CD8-positive, alpha-beta memory T cell (primary cell): Measurements from ENCODE around the gene ATF2. TPM values are rescaled to one million over a fixed set of nuclear protein-coding genes. Genes with fewer than 3 reads are reported as not detected.

Experiments
- CTCF ChIA-PET: fragments of 350-600 bp; sonication (Branson Sonifier 250); formaldehyde crosslinking; loops from one replicate; lab custom pipeline; 2021; ENCODE audit warnings: antibody characterized with exemption; lab: Charles Lee
- POLR2A ChIA-PET: fragments of 350-600 bp; sonication (Branson Sonifier 250); formaldehyde crosslinking; loops from one replicate; lab custom pipeline; 2021; ENCODE audit warnings: antibody characterized with exemption; lab: Charles Lee
- DNase-seq, 5 donors: peaks; one replicate each; pipeline versions ENCODE4 v3.0.0 to v3.0.0-alpha.2; 2020 to 2022; ENCODE audit warnings: mixed read lengths in 1 of 5
- H3K27ac ChIP-seq: one replicate; pipeline ENCODE4 v1.7.0; 2013; ENCODE audit warnings: low read depth, mild to moderate bottlenecking, low read length, moderate library complexity
- H3K27me3 ChIP-seq: 2 replicates; pipeline ENCODE4 v1.7.0; 2013; ENCODE audit warnings: low read length, mild to moderate bottlenecking; ENCODE audit not compliant: insufficient read depth, poor library complexity, severe bottlenecking
- H3K36me3 ChIP-seq: 2 replicates; pipeline ENCODE4 v1.7.0; 2013; ENCODE audit warnings: mild to moderate bottlenecking, low read length, moderate library complexity; ENCODE audit not compliant: insufficient read depth
- H3K4me1 ChIP-seq: 2 replicates; pipeline ENCODE4 v1.7.0; 2013; ENCODE audit warnings: mild to moderate bottlenecking, low read length, moderate library complexity; ENCODE audit not compliant: insufficient read depth
- H3K4me3 ChIP-seq: 2 replicates; pipeline ENCODE4 v1.7.0; 2013; ENCODE audit warnings: mild to moderate bottlenecking, low read length
- H3K9me3 ChIP-seq: 2 replicates; pipeline ENCODE4 v1.7.0; 2013; ENCODE audit warnings: mild to moderate bottlenecking, low read length
- H3K27ac Mint-ChIP-seq, 8 donors: one replicate each; pipeline ENCODE4 v1.8.0; 2020 to 2021; ENCODE audit warnings: mixed read lengths in 8 of 8, mild to moderate bottlenecking in 6 of 8, inconsistent platforms in 3 of 8, moderate library complexity in 3 of 8
- H3K27me3 Mint-ChIP-seq, 2 donors: one replicate each; pipeline ENCODE4 v1.8.0; 2020 to 2021; ENCODE audit warnings: mixed read lengths in 2 of 2, mild to moderate bottlenecking in 1 of 2, moderate library complexity in 1 of 2
- H3K36me3 Mint-ChIP-seq, 3 donors: one replicate each; pipeline ENCODE4 v1.8.0; 2020 to 2021; ENCODE audit warnings: mixed read lengths in 3 of 3, inconsistent platforms in 1 of 3, mild to moderate bottlenecking in 1 of 3
- H3K4me1 Mint-ChIP-seq, 3 donors: one replicate each; pipeline ENCODE4 v1.8.0; 2020 to 2021; ENCODE audit warnings: mixed read lengths in 3 of 3, inconsistent platforms in 1 of 3, mild to moderate bottlenecking in 1 of 3
- H3K4me3 Mint-ChIP-seq, 7 donors: one replicate each; pipeline ENCODE4 v1.8.0; 2020 to 2021; ENCODE audit warnings: mixed read lengths in 7 of 7, mild to moderate bottlenecking in 6 of 7, moderate library complexity in 4 of 7, inconsistent platforms in 2 of 7
- H3K9me3 Mint-ChIP-seq, 5 donors: one replicate each; pipeline ENCODE4 v1.8.0; 2020 to 2022; ENCODE audit warnings: mixed read lengths in 5 of 5, mild to moderate bottlenecking in 3 of 5, moderate library complexity in 2 of 5, inconsistent platforms in 1 of 5
- polyA plus RNA-seq: library from polyadenylated mRNA; unstranded; fragments of 300-500 nt; fragmentation: Illumina TruSeq; gene quantifications from one replicate; pipeline ENCODE4 v1.2.3, GENCODE V29; 2021
- total RNA-seq, 2 experiments: library from RNA; stranded (reverse); gene quantifications; one replicate each; pipeline ENCODE4 v1.2.3, GENCODE V29; 2021

Gene ATF2
- total and polyA plus RNA-seq, 3 experiments from 2014 or later, result 37.3 to 51.0 (median 50.1) TPM

DNA sequence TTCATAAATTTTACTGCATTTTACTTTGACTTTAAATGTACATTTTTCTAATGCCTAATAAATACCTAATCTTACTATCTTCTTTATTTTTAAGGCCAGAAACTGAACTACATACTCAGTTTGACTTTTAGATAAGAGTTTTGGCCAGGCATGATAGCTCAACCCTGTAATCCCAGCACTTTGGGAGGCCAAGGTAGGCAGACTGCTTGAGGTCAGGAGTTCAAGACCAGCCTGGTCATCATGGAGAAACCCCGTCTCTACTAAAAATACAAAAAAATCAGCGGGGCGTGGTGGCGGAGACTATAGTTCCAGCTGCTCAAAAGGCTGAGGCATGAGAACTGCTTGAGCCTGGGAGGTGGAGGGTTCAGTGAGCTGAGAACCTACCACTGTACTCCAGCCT, 9.1 kb downstream of the ATF2 start:
- no peaks in the 10 kb centered on the region for H3K27me3 Mint-ChIP-seq
- H3K27ac Mint-ChIP-seq, result no peak overlapping the region
- Histone ChIP-seq H3K36me3 (no peaks in the 10 kb centered on the region), H3K4me1 (peaks cover 11% of the 10 kb centered on the region), H3K9me3 (no peaks in the 10 kb centered on the region), H3K4me3 (no peak overlapping the region), H3K27me3 (no peaks in the 10 kb centered on the region), H3K27ac (no peak overlapping the region)
- H3K36me3 Mint-ChIP-seq, result peaks cover 0 to 27% (median 4%) of the 10 kb centered on the region in 3 donors
- H3K9me3 Mint-ChIP-seq, result no peaks in the 10 kb centered on the region
- no peak overlapping the region for H3K4me3 Mint-ChIP-seq
- CTCF ChIA-PET, result no interaction called here
- peaks cover 54 to 79% (median 71%) of the 10 kb centered on the region in 3 donors for H3K4me1 Mint-ChIP-seq
- POLR2A ChIA-PET, result interaction anchor here (0.6 kb wide), 1 partner anchor 22 kb away, joined by 3 read pairs; no protein-coding TSS in a partner anchor
- DNase-seq, result no peak

DNA sequence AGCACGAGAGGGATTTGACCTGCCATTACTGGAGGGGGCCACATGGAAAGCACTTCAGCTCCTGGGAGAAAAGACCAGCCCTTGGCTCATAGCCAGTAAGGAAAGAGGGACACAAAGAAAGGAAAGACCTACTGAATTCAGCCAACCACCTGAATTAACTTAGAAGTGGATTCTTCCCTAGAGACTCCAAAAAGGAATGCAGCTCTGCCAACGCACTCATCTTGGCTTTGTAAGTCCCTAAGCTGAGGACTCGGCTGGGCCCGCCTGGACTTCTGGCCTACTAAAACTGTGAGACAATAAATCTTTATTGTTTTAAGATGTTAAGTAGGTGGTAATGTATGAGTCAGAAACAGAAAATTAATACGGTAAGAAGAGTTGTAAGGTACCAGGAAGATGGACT, 11.5 kb downstream of the ATF2 start:
- H3K27me3 Mint-ChIP-seq, result no peaks in the 10 kb centered on the region
- H3K36me3 Mint-ChIP-seq, result peaks cover 0 to 25% (median 2%) of the 10 kb centered on the region in 3 donors
- no peaks in the 10 kb centered on the region for H3K9me3 Mint-ChIP-seq
- peaks cover 24% of the 10 kb centered on the region for H3K4me1 ChIP-seq
- no peak for DNase-seq
- H3K4me1 Mint-ChIP-seq, result peaks cover 60 to 79% (median 72%) of the 10 kb centered on the region in 3 donors
- H3K27ac Mint-ChIP-seq, result peak overlapping the region in 2 of 8 donors; percentile 42 to 46
- no peaks in the 10 kb centered on the region for H3K27me3 ChIP-seq
- CTCF ChIA-PET, result no interaction called here
- POLR2A ChIA-PET, result no interaction called here
- H3K4me3 ChIP-seq, result no peak overlapping the region
- peak overlapping the region in 1 of 7 donors; percentile 26 for H3K4me3 Mint-ChIP-seq
- H3K9me3 ChIP-seq, result no peaks in the 10 kb centered on the region
- no peaks in the 10 kb centered on the region for H3K36me3 ChIP-seq
- H3K27ac ChIP-seq, result no peak overlapping the region

DNA sequence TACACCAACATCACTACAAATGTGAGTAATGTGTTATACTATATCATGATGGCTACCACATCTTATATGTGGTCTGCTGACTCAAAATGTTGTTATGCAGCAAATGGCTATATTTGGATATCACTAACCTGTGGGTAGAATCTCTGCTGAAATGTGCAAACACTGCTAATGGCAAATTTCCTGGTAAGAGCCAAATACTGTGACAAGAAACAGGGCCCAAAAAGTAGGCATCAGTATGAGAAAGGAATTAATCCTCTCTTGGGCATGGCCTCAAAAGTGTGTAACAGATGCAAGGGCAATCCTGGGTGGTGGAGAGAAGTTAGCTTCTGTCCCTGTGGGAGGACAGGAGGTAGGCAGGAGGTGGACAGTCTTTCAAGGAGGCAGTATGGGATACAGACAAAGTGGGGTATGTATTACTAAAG, 13.3 kb downstream of the ATF2 start:
- ChIA-PET POLR2A (no interaction called here), CTCF (no interaction called here)
- no peaks in the 10 kb centered on the region for H3K9me3 ChIP-seq
- DNase-seq, result no peak
- Mint-ChIP-seq H3K36me3 (peaks cover 2 to 29% (median 2%) of the 10 kb centered on the region in 3 donors), H3K27ac (peak overlapping the region in 1 of 8 donors; percentile 11), H3K9me3 (no peaks in the 10 kb centered on the region), H3K4me1 (peaks cover 52 to 75% (median 67%) of the 10 kb centered on the region in 3 donors), H3K27me3 (no peaks in the 10 kb centered on the region), H3K4me3 (peak overlapping the region in 1 of 7 donors; percentile 62)
- H3K4me1 ChIP-seq, result peaks cover 24% of the 10 kb centered on the region
- H3K4me3 ChIP-seq, result no peak overlapping the region
- H3K27me3 ChIP-seq, result no peaks in the 10 kb centered on the region
- no peaks in the 10 kb centered on the region for H3K36me3 ChIP-seq
- no peak overlapping the region for H3K27ac ChIP-seq

DNA sequence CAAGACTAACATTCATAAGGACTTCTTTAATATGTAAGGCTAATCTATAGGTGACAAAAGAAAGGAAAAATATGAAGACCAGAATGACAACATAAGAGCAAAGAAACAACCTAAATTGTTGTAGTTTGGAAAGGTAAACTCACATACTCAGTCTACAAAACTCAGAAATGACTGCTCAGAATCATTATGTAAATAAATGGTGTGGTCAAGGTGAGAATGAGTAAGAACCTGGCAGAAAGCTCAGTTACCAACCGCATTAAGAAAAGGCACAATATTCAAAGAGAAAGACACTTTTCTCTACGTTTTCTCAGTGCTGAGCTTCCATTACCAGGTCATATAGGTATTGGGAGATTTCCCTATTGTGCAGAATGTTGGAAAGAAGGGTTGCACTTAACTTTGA, 15.8 kb downstream of the ATF2 start:
- peaks cover 67 to 84% (median 76%) of the 10 kb centered on the region in 3 donors for H3K4me1 Mint-ChIP-seq
- Histone ChIP-seq H3K4me3 (no peak overlapping the region), H3K36me3 (no peaks in the 10 kb centered on the region), H3K4me1 (peaks cover 21% of the 10 kb centered on the region), H3K27me3 (no peaks in the 10 kb centered on the region), H3K27ac (no peak overlapping the region), H3K9me3 (no peaks in the 10 kb centered on the region)
- peak overlapping the region in 2 of 7 donors; percentile 5 to 32 for H3K4me3 Mint-ChIP-seq
- ChIA-PET CTCF (interaction anchor here (1.6 kb wide), 1 partner anchor 20 kb away, joined by 3 read pairs; no protein-coding TSS in a partner anchor), POLR2A (no interaction called here)
- DNase-seq, result no peak
- peaks cover 4 to 43% (median 13%) of the 10 kb centered on the region in 3 donors for H3K36me3 Mint-ChIP-seq
- H3K27me3 Mint-ChIP-seq, result no peaks in the 10 kb centered on the region
- H3K27ac Mint-ChIP-seq, result peak overlapping the region in 2 of 8 donors; percentile 13 to 58
- H3K9me3 Mint-ChIP-seq, result no peaks in the 10 kb centered on the region

DNA sequence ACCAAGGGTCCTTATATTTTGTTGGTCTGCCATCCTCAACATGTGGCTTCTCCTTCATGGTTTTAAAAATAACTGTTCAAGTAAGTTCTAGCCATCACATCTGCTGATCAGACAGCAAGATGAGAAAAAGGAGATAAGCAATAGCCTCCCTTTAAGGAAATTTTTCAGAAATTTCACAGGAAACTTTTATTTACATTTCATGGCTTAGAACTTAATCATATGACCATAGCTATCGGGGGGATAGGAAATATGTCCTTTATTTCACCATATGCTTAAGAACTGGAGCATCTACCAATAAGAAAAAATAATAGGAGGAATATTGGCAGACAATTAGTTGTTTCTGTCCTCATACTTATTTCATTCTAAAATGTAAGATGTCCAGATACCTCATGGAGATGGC, 16.2 kb downstream of the ATF2 start:
- POLR2A ChIA-PET, result no interaction called here
- CTCF ChIA-PET, result interaction anchor here (1.6 kb wide), 1 partner anchor 19 kb away, joined by 3 read pairs; no protein-coding TSS in a partner anchor
- H3K27me3 ChIP-seq, result no peaks in the 10 kb centered on the region
- DNase-seq, result no peak
- H3K36me3 ChIP-seq, result no peaks in the 10 kb centered on the region
- Mint-ChIP-seq H3K27me3 (no peaks in the 10 kb centered on the region), H3K4me3 (peak overlapping the region in 2 of 7 donors; percentile 5 to 32), H3K4me1 (peaks cover 65 to 83% (median 76%) of the 10 kb centered on the region in 3 donors), H3K9me3 (no peaks in the 10 kb centered on the region), H3K27ac (peak overlapping the region in 2 of 8 donors; percentile 13 to 58), H3K36me3 (peaks cover 4 to 42% (median 13%) of the 10 kb centered on the region in 3 donors)
- H3K27ac ChIP-seq, result no peak overlapping the region
- H3K9me3 ChIP-seq, result no peaks in the 10 kb centered on the region
- H3K4me1 ChIP-seq, result peaks cover 20% of the 10 kb centered on the region
- H3K4me3 ChIP-seq, result no peak overlapping the region

DNA sequence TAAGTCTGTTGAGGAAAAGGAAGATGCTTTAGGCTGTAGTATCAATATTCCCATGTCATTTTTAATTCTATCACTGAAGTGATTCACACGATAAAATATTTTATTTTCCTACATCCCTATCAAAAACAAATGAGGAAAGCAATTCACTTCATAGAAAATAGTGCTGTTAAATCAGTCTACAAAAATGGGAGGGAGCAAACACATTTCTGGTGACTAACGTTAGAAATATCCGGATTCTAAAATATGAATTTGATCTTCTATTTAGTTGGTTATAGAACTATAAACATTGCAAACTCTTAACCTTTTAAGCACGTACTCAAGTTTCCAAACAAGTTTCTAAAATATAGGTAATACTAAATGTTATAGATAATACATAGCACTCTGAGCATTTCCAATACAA, 20.8 kb downstream of the ATF2 start:
- Histone ChIP-seq H3K4me3 (no peak overlapping the region), H3K4me1 (peaks cover 5% of the 10 kb centered on the region), H3K27me3 (no peaks in the 10 kb centered on the region), H3K27ac (no peak overlapping the region), H3K36me3 (no peaks in the 10 kb centered on the region), H3K9me3 (no peaks in the 10 kb centered on the region)
- Mint-ChIP-seq H3K9me3 (no peaks in the 10 kb centered on the region), H3K27me3 (no peaks in the 10 kb centered on the region), H3K36me3 (peaks cover 13 to 63% (median 23%) of the 10 kb centered on the region in 3 donors), H3K27ac (no peak overlapping the region), H3K4me3 (no peak overlapping the region), H3K4me1 (peaks cover 56 to 81% (median 74%) of the 10 kb centered on the region in 3 donors)
- ChIA-PET CTCF (no interaction called here), POLR2A (no interaction called here)
- DNase-seq, result no peak

DNA sequence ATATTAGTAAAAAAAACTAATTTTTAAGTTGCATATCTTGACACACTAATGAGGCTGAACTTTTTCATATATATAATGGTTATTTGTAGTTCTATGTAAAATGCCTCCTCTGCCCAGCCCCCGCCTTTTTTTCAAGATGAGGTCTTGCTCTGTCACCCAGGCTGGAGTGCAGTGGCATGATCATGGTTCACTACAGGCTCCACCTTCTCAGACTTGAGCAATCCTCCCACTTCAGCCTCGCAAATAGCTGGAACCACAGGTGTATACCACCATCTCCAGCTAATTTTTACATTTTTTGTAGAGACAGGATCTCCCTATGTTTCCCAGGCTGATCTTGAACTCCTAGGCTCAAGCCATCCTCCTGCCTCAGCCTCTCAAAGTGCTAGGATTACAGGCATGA, 24.3 kb downstream of the ATF2 start:
- DNase-seq, result no peak
- Mint-ChIP-seq H3K4me3 (no peak overlapping the region), H3K27ac (no peak overlapping the region), H3K4me1 (peaks cover 45 to 67% (median 57%) of the 10 kb centered on the region in 3 donors), H3K9me3 (no peaks in the 10 kb centered on the region), H3K27me3 (no peaks in the 10 kb centered on the region), H3K36me3 (peaks cover 9 to 61% (median 19%) of the 10 kb centered on the region in 3 donors)
- ChIA-PET CTCF (no interaction called here), POLR2A (no interaction called here)
- H3K36me3 ChIP-seq, result no peaks in the 10 kb centered on the region
- H3K27ac ChIP-seq, result no peak overlapping the region
- no peak overlapping the region for H3K4me3 ChIP-seq
- no peaks in the 10 kb centered on the region for H3K27me3 ChIP-seq
- H3K9me3 ChIP-seq, result no peaks in the 10 kb centered on the region
- no peaks in the 10 kb centered on the region for H3K4me1 ChIP-seq

DNA sequence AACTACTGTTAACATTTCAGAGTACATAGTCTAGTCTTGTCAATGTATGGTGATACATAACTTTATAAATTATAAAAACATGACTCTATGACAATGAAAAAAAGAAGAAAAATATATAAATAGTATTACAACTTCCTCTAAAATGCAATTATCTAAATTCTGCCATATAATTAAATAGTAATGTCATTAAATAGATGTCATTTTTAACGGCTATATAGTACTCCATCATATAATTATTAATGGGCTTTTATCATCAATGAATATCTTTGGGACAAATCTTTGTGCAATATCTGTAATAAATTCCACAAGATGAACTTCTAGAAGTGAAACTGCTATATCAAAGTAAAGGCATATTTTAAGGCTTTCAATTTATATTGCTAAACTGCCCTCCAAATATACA, 24.8 kb downstream of the ATF2 start:
- no peaks in the 10 kb centered on the region for H3K27me3 Mint-ChIP-seq
- ChIA-PET POLR2A (no interaction called here), CTCF (no interaction called here)
- no peak overlapping the region for H3K4me3 Mint-ChIP-seq
- H3K4me1 ChIP-seq, result no peaks in the 10 kb centered on the region
- H3K4me1 Mint-ChIP-seq, result peaks cover 45 to 67% (median 57%) of the 10 kb centered on the region in 3 donors
- no peak overlapping the region for H3K27ac Mint-ChIP-seq
- no peaks in the 10 kb centered on the region for H3K36me3 ChIP-seq
- no peak overlapping the region for H3K27ac ChIP-seq
- H3K27me3 ChIP-seq, result no peaks in the 10 kb centered on the region
- no peaks in the 10 kb centered on the region for H3K9me3 ChIP-seq
- peaks cover 9 to 60% (median 19%) of the 10 kb centered on the region in 3 donors for H3K36me3 Mint-ChIP-seq
- DNase-seq, result no peak
- H3K9me3 Mint-ChIP-seq, result no peaks in the 10 kb centered on the region
- H3K4me3 ChIP-seq, result no peak overlapping the region
